HG03175 (cell line): ENCODE measurements around the gene ERG.

Experiments used
- ATAC-seq: cut with Tn5 transposase; IDR thresholded peaks from one replicate; pipeline ENCODE4 v1.9.1; 2021; ENCODE audit warnings: mild to moderate bottlenecking, moderate library complexity; ENCODE audit not compliant: unreplicated experiment

The ERG gene

GRCh38 chr21:38399103-38399502 lies 99.2 kb downstream of the ERG start:
- ATAC-seq = no peak

GRCh38 chr21:38396325-38396724 lies 102.0 kb downstream of the ERG start:
- no peak for ATAC-seq

GRCh38 chr21:38395581-38395980 lies 102.7 kb downstream of the ERG start:
- no peak for ATAC-seq

DNA sequence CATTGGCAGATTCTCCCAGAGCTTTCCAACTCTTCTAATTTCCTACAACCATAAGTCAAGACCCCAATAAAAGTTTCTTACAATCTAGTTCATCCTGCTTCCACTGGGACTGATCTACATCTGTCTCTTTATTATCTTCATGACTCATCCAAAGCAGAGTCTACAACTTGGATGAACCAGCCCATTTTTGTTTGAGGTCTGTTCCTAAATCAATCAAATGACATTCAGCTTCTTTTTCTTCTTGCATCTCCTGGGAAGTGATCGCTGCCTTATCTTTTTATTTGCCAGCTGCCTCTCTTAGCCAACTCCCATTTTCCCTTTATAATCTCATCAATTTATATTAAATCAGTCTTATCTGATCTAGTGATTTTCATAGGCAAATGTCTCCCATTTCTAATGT lies 105.6 kb downstream of the ERG start:
- no peak for ATAC-seq

GRCh38 chr21:38389896-38390295 lies 108.4 kb downstream of the ERG start:
- ATAC-seq = no peak

DNA sequence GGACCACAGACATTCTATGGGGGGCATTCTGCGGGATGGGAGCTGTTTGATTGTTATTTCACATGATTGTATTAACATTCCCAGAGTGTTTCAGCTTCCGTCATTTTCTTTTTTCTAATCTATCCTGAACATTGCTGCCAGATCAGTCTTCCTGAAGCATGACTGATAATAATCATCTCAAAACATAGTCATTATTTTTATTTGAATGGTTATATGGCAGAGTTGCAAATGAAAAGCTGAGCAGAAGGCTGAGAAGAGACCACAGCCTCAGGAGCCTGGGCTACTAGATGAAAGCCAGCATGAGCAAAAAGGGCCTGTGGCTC lies 109.0 kb downstream of the ERG start:
- no peak for ATAC-seq

- ATAC-seq = no peak
Measured at GRCh38 chr21:38388647-38389353, 109.5 kb downstream of the ERG start.

- ATAC-seq = no peak
Measured at GRCh38 chr21:38388203-38388602, 110.1 kb downstream of the ERG start.

- no peak for ATAC-seq
Measured at GRCh38 chr21:38386967-38387366, 111.3 kb downstream of the ERG start.

GRCh38 chr21:38385427-38386175 lies 112.7 kb downstream of the ERG start:
- no peak for ATAC-seq

GRCh38 chr21:38384675-38385426 lies 113.4 kb downstream of the ERG start:
- ATAC-seq = no peak

- ATAC-seq = no peak
Measured at GRCh38 chr21:38384238-38384560, 114.1 kb downstream of the ERG start.

- no peak for ATAC-seq
Measured at GRCh38 chr21:38383411-38384237, 114.7 kb downstream of the ERG start.

DNA sequence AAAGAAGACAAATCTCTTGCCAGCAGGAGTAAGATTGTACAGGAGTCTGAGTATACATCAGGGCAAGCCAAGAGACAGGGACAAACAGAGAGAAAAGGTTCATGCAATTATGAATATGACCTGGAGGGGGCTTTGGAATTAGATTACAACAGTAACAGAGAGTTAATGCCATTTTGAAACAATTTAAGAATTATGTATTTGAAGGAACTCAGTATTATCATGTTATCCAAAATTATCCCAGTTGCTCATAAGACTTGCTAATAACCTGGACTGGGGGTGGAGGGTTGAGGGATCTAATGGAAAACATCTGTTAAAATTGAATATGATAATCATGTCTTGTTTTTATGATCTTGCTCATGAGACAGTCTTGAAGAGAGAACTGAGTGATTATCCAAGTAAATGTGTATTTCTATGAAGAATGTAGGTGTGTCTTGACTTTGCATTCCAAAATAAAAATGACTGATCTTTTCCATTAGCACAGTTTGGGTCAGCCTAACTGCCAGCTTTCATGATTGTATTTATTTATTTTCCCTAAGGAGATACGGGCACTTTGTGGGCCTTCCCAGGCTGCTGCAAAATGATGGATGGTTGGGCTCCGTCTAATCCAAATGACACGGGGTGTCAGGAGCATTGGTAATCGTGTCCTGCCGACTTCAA lies 117.7 kb downstream of the ERG start:
- ATAC-seq = no peak

- ATAC-seq = no peak
Measured at GRCh38 chr21:38379147-38379546, 119.1 kb downstream of the ERG start.

- ATAC-seq = no peak
Measured at GRCh38 chr21:38377165-38378088, 120.8 kb downstream of the ERG start.

- no peak for ATAC-seq
Measured at GRCh38 chr21:38376693-38377092, 121.6 kb downstream of the ERG start.

GRCh38 chr21:38376235-38376634 lies 122.0 kb downstream of the ERG start:
- no peak for ATAC-seq

GRCh38 chr21:38367646-38368045 lies 130.6 kb downstream of the ERG start:
- ATAC-seq = no peak

GRCh38 chr21:38365521-38365920 lies 132.8 kb downstream of the ERG start:
- ATAC-seq = no peak
